Keratinocyte (primary cell): Measurements from ENCODE around the gene RAD54L. TPM values are rescaled to one million over a fixed set of nuclear protein-coding genes. Genes with fewer than 3 reads are reported as not detected.

Experiments
- DNase-seq: peaks from one replicate; pipeline ENCODE4 v3.0.0-alpha.2; 2011; ENCODE audit warnings: low read depth, missing footprints, low spot score
- FAIRE-seq: peaks from 2 replicates; lab custom pipeline; 2011; peaks lifted over from hg19 to GRCh38; lab: Jason Lieb, UNC
- H2AFZ ChIP-seq: 2 replicates; pipeline ENCODE4 v1.6.0; 2012; ENCODE audit warnings: low read length, control low read depth, inconsistent platforms; ENCODE audit not compliant: control insufficient read depth
- H3K27ac ChIP-seq: 2 replicates; pipeline ENCODE4 v1.5.1; 2011; ENCODE audit warnings: low read length; ENCODE audit not compliant: control insufficient read depth, insufficient read depth
- H3K27me3 ChIP-seq: 3 replicates; pipeline ENCODE4 v1.6.0; 2011; ENCODE audit warnings: low read length; ENCODE audit not compliant: control insufficient read depth, insufficient read depth; ENCODE audit errors: extremely low read depth
- H3K36me3 ChIP-seq, 2 experiments: 2 replicates in 1 of 2; 3 replicates in 1 of 2; pipeline ENCODE4 v1.5.1; 2011; ENCODE audit warnings: low read length in 2 of 2, mild to moderate bottlenecking in 1 of 2; ENCODE audit not compliant: control insufficient read depth in 2 of 2, insufficient read depth in 2 of 2; ENCODE audit errors: extremely low read depth in 1 of 2
- H3K4me1 ChIP-seq: 3 replicates; pipeline ENCODE4 v1.5.1; 2011; ENCODE audit warnings: low read length; ENCODE audit not compliant: control insufficient read depth, insufficient read depth; ENCODE audit errors: extremely low read depth
- H3K4me2 ChIP-seq: 3 replicates; pipeline ENCODE4 v1.6.0; 2011; ENCODE audit warnings: low read depth, low read length; ENCODE audit not compliant: control insufficient read depth, insufficient read depth; ENCODE audit errors: extremely low read depth
- H3K4me3 ChIP-seq, 3 experiments: fragments of 200-600 bp in 1 of 3; sonication (generic) in 1 of 3; 2 replicates in 2 of 3; 3 replicates in 1 of 3; pipeline ENCODE4 v1.5.1; 2011 to 2016; ENCODE audit warnings: low read length in 3 of 3, mild to moderate bottlenecking in 3 of 3, control low read depth in 2 of 3, inconsistent platforms in 1 of 3, low read depth in 1 of 3, mixed read lengths in 1 of 3, mixed run types in 1 of 3, moderate library complexity in 1 of 3; ENCODE audit not compliant: control insufficient read depth in 2 of 3, insufficient read depth in 2 of 3; ENCODE audit errors: extremely low read depth in 1 of 3
- H3K79me2 ChIP-seq: 2 replicates; pipeline ENCODE4 v1.6.0; 2012; ENCODE audit warnings: low read length; ENCODE audit not compliant: control insufficient read depth, insufficient read depth
- H3K9ac ChIP-seq: 3 replicates; pipeline ENCODE4 v1.6.0; 2011; ENCODE audit warnings: low read length; ENCODE audit not compliant: control insufficient read depth, insufficient read depth; ENCODE audit errors: extremely low read depth
- H3K9me1 ChIP-seq: 3 replicates; pipeline ENCODE4 v1.6.0; 2011; ENCODE audit warnings: low read length; ENCODE audit not compliant: control insufficient read depth, insufficient read depth; ENCODE audit errors: extremely low read depth
- H3K9me3 ChIP-seq: 2 replicates; pipeline ENCODE4 v1.5.1; 2012; ENCODE audit warnings: low read depth, low read length; ENCODE audit not compliant: control insufficient read depth
- H4K20me1 ChIP-seq: 3 replicates; pipeline ENCODE4 v1.6.0; 2011; ENCODE audit warnings: low read length; ENCODE audit not compliant: control insufficient read depth, insufficient read depth; ENCODE audit errors: extremely low read depth
- EZH2 ChIP-seq: IDR thresholded peaks from one replicate; pipeline ENCODE4 v1.6.1; 2012; ENCODE audit warnings: inconsistent platforms, mild to moderate bottlenecking, low read length, moderate library complexity
- dilution Hi-C: fragments of 300-500 bp; cut with MboI; formaldehyde crosslinking; loops from one replicate; pipeline ENCODE4 v1.7.0; 2020; ENCODE audit warnings: low sequenced_read_pairs; ENCODE audit not compliant: extremely low pct_ligation_motif_present
- polyA minus RNA-seq, 3 experiments: library from RNA; depleted of rRNA, polyadenylated mRNA; stranded (reverse); fragments of >200 nt; gene quantifications; 1 replicate in 1 of 3; 2 replicates in 1 of 3; 3 replicates in 1 of 3; pipeline ENCODE4 v1.2.3, GENCODE V29; 2011
- polyA plus RNA-seq, 5 experiments: library from polyadenylated mRNA; depleted of rRNA in 3 of 5; stranded (reverse) in 3 of 5; stranded (forward) in 1 of 5; unstranded in 1 of 5; fragments of >200 nt; gene quantifications; 1 replicate in 1 of 5; 2 replicates in 3 of 5; 3 replicates in 1 of 5; pipeline versions ENCODE4 v1.2.1 to v1.2.3, GENCODE V29; 2011 to 2012; ENCODE audit warnings: missing spikeins in 2 of 5, low read depth in 1 of 5, low replicate concordance in 1 of 5
- TF ChIP-seq, protein P1 (sequence below), 3 experiments: IDR thresholded peaks in 1 of 3; conservative IDR thresholded peaks in 1 of 3; optimal IDR thresholded peaks in 1 of 3; 2 replicates in 2 of 3; 3 replicates in 1 of 3; pipeline versions ENCODE3 to v1.5.1; 2011; ENCODE audit warnings: low read length in 3 of 3, mild to moderate bottlenecking in 3 of 3, moderate library complexity in 2 of 3, control low read depth in 1 of 3, inconsistent platforms in 1 of 3; ENCODE audit not compliant: insufficient read depth in 2 of 3; ENCODE audit errors: extremely low read depth in 1 of 3

Gene RAD54L
- polyA plus RNA-seq (0.42 to 5.1 TPM (median 3.8 TPM) in 3 replicates), polyA minus RNA-seq (2.1 to 6.8 TPM (median 5.0 TPM) in 3 replicates)
- 0.74 TPM for polyA plus RNA-seq (2011; ENCODE audit: low read depth)
- polyA plus RNA-seq (2011; cell fraction: cytosol; rRNA removed), result 0.98 and 1.2 TPM in 2 replicates
- polyA plus RNA-seq (2011; cell fraction: nucleus; rRNA removed), result 4.2 and 4.4 TPM in 2 replicates
- 0.24 and 4.0 TPM in 2 replicates for polyA plus RNA-seq (2012; ENCODE audit: low replicate concordance)
- polyA minus RNA-seq (2011; cell fraction: cytosol; rRNA and poly(A)+ RNA removed), result not detected
- 1.5 and 2.9 TPM in 2 replicates for polyA minus RNA-seq (2011; cell fraction: nucleus; rRNA and poly(A)+ RNA removed)

GRCh38 chr1:46247436-46248121 is at the start of gene RAD54L:
Gene RAD54L (plus strand): TSS chr1:46247763. CDS start chr1:46248406, 643 bp downstream.
- Histone ChIP-seq H3K4me2 (peak within 1 kb of the TSS; percentile 98), H3K79me2 (peaks cover 15% of the 10 kb centered on the region), H3K27ac (peak within 1 kb of the TSS; percentile 91), H3K4me3 (peak within 1 kb of the TSS; percentile 54 to 92 (median 85)), H3K9ac (peak within 1 kb of the TSS; percentile 91), H3K4me1 (peaks cover 14% of the 10 kb centered on the region), H3K9me3 (no peaks in the 10 kb centered on the region), H3K9me1 (no peaks in the 10 kb centered on the region), H2AFZ (peak within 1 kb of the TSS; percentile 99), H4K20me1 (no peaks in the 10 kb centered on the region), H3K27me3 (no peaks in the 10 kb centered on the region), H3K36me3 (peaks cover 0 to 8% of the 10 kb centered on the region in 2 experiments)
- FAIRE-seq (peak; percentile 9), DNase-seq (peak; percentile 91)
- dilution Hi-C loops, result no loop called here
- TF ChIP-seq, protein P1, sequence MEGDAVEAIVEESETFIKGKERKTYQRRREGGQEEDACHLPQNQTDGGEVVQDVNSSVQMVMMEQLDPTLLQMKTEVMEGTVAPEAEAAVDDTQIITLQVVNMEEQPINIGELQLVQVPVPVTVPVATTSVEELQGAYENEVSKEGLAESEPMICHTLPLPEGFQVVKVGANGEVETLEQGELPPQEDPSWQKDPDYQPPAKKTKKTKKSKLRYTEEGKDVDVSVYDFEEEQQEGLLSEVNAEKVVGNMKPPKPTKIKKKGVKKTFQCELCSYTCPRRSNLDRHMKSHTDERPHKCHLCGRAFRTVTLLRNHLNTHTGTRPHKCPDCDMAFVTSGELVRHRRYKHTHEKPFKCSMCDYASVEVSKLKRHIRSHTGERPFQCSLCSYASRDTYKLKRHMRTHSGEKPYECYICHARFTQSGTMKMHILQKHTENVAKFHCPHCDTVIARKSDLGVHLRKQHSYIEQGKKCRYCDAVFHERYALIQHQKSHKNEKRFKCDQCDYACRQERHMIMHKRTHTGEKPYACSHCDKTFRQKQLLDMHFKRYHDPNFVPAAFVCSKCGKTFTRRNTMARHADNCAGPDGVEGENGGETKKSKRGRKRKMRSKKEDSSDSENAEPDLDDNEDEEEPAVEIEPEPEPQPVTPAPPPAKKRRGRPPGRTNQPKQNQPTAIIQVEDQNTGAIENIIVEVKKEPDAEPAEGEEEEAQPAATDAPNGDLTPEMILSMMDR (optimal IDR thresholded peaks at IDR 0.05 in 1 of 3, IDR thresholded peaks at IDR 0.05 in 1 of 3, conservative IDR thresholded peaks at IDR 0.05 in 1 of 3; ENCODE audit: extremely low read depth in 1 of 3, insufficient read depth in 2 of 3, low read length in 3 of 3), result no peak
- no peak for TF ChIP-seq EZH2

GRCh38 chr1:46197964-46198811 is 49.4 kb upstream of the RAD54L start, which contains the start of gene POMGNT1:
Gene POMGNT1 (minus strand): TSS chr1:46198434. CDS start chr1:46197821, 613 bp downstream.
- FAIRE-seq (no peak), DNase-seq (no peak)
- peaks cover 14% of the 10 kb centered on the region for H3K79me2 ChIP-seq
- peak within 1 kb of the TSS; percentile 89 for H3K4me2 ChIP-seq
- dilution Hi-C loops, result loop anchor here (25.0 kb wide), 1 partner anchor 161 kb away; no protein-coding TSS in a partner anchor
- H3K36me3 ChIP-seq, result peaks cover 5 to 15% of the 10 kb centered on the region in 2 experiments
- H4K20me1 ChIP-seq, result no peaks in the 10 kb centered on the region
- H2AFZ ChIP-seq, result peak within 1 kb of the TSS; percentile 70
- no peaks in the 10 kb centered on the region for H3K9me3 ChIP-seq
- peaks cover 21% of the 10 kb centered on the region for H3K4me1 ChIP-seq
- peak within 1 kb of the TSS; percentile 77 to 90 (median 81) for H3K4me3 ChIP-seq
- H3K9me1 ChIP-seq, result no peaks in the 10 kb centered on the region
- peak within 1 kb of the TSS; percentile 85 for H3K27ac ChIP-seq
- TF ChIP-seq EZH2, result no peak
- TF ChIP-seq, protein P1 (optimal IDR thresholded peaks at IDR 0.05 in 1 of 3, IDR thresholded peaks at IDR 0.05 in 1 of 3, conservative IDR thresholded peaks at IDR 0.05 in 1 of 3; ENCODE audit: extremely low read depth in 1 of 3, insufficient read depth in 2 of 3, low read length in 3 of 3), result peak; percentile 12 to 57 (median 17)
- H3K9ac ChIP-seq, result peak within 1 kb of the TSS; percentile 93
- no peaks in the 10 kb centered on the region for H3K27me3 ChIP-seq
